Breast epithelium (tissue), 3 donors: ENCODE results near the gene DNAJC16.

Experiments
- CTCF ChIP-seq, 3 donors: fragments of 450-650 bp; IDR thresholded peaks; one replicate each; pipeline ENCODE4 v1.5.1; 2016 to 2017; ENCODE audit warnings: antibody characterized with exemption in 3 of 3, mild to moderate bottlenecking in 3 of 3, moderate library complexity in 3 of 3
- POLR2AphosphoS5 ChIP-seq, 3 donors: sonication (generic); formaldehyde crosslinking; IDR thresholded peaks; one replicate each; pipeline ENCODE4 v1.6.1; 2017; ENCODE audit warnings: antibody characterized with exemption in 3 of 3

DNA sequence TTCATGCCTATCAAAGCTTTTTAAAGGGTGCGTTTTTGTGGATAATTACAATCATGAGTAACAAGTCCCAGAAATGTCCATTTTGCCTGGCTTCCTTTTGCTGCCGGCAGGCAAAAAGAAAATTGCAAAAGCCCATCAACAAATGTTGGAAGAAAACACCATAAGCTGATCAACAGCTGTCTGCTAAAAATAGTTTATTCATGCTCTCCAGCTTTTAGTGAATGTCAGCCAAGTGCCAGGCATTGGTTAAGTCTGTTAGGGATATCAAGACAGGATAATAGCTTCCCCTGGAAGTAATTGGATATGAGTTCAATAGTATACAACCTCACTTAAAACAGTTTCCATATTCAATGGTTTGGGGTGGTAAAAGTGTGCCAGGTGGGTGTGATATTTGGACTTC lies 71.8 kb downstream of the DNAJC16 start:
- TF ChIP-seq CTCF (IDR thresholded peaks at IDR 0.05) (no peak), POLR2AphosphoS5 (IDR thresholded peaks at IDR 0.05) (no peak)
